Mammary epithelial cell (primary cell): ENCODE measurements around the gene LDB1.

Source experiments
- CTCF ChIP-seq, 2 donors: IDR thresholded peaks in 1 of 2; conservative IDR thresholded peaks in 1 of 2; 2 replicates each; pipeline ENCODE4 v1.5.1; 2011 to 2012; ENCODE audit warnings: inconsistent platforms in 2 of 2, low read length in 2 of 2, mild to moderate bottlenecking in 2 of 2, control low read depth in 1 of 2, low read depth in 1 of 2; ENCODE audit not compliant: insufficient read depth in 1 of 2; ENCODE audit errors: extremely low read depth in 1 of 2
- EZH2 ChIP-seq: IDR thresholded peaks from 2 replicates; pipeline ENCODE4 v1.6.1; 2012; ENCODE audit warnings: low read length, inconsistent platforms, borderline replicate concordance

DNA sequence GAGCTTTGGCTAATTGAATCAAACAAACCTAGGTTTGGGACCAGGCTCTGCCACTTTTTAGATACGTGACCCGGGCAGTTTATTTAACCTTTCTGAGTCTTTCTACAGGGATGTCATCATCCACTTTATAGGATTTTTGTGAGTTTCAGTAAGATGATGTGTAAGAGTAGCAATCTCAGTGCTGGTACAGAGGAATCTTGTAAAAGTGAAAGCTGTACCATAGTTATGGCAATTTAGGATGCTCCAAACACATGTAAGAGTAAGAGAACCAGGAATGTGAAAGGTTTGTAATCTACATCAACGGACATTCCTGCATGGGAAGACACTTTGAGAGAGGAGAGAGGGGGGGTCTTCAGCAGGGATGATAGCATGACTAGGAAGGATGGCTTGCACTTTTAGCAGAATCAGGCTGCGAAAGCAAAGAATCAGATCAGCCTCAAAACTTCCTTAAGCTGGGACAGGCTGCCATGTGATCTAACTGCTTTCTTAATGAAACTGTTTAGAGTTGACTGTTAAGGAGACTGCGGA is 33.0 kb upstream of the LDB1 start:
- TF ChIP-seq CTCF (conservative IDR thresholded peaks at IDR 0.05 in 1 of 2, IDR thresholded peaks at IDR 0.05 in 1 of 2; ENCODE audit: extremely low read depth in 1 of 2, insufficient read depth in 1 of 2, low read depth in 1 of 2, low read length in 2 of 2), result no peak
- no peak for TF ChIP-seq EZH2
